22Rv1 (cell line): ENCODE results near the gene FRMD4B.

Experiments
- ZFX ChIP-seq: fragments of 450-650 bp; IDR thresholded peaks from 2 replicates; pipeline ENCODE4 v1.6.1; 2017; ENCODE audit warnings: antibody characterized with exemption, borderline replicate concordance
- TF ChIP-seq, protein P1 (sequence below): fragments of 450-650 bp; IDR thresholded peaks from 2 replicates; pipeline ENCODE4 v1.5.1; 2017; ENCODE audit warnings: mild to moderate bottlenecking

DNA sequence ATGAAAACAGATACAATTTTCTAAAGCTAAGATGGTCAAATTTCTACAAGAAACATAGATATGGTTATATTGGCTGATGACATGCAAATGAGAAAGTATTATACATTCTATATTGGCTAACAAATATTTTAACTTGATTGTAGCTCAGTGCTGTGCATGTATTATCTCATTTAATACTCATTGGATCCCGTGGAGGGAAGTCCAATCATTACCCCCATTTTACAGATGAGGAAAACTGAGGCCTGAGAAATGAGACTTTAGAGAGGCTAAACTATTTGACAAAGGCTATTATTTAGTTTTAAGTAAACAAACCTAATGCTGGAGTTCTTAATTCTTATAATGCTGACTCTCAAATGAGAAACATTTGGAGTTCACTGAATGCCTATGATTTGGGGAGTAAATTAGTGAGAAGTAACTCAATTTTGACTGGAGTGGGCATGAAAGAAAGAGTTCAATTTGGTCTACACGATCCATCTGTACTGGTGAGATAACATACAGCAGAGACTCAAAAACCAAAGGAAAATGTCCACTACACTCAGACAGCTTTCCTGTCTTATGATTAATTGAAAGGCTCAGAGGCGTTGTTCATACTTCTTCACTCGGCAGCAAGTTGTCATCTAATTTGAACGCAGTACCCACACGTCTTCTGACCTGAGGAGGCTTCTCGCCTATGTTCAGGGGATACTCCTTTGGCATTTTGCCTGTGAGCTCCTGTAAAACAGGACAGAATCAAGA lies 191.3 kb downstream of the FRMD4B start:
- TF ChIP-seq, protein P1, sequence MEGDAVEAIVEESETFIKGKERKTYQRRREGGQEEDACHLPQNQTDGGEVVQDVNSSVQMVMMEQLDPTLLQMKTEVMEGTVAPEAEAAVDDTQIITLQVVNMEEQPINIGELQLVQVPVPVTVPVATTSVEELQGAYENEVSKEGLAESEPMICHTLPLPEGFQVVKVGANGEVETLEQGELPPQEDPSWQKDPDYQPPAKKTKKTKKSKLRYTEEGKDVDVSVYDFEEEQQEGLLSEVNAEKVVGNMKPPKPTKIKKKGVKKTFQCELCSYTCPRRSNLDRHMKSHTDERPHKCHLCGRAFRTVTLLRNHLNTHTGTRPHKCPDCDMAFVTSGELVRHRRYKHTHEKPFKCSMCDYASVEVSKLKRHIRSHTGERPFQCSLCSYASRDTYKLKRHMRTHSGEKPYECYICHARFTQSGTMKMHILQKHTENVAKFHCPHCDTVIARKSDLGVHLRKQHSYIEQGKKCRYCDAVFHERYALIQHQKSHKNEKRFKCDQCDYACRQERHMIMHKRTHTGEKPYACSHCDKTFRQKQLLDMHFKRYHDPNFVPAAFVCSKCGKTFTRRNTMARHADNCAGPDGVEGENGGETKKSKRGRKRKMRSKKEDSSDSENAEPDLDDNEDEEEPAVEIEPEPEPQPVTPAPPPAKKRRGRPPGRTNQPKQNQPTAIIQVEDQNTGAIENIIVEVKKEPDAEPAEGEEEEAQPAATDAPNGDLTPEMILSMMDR: no peak
- no peak for TF ChIP-seq ZFX
